NCI-H146 treated with DMSO at 0.1 percent for 48 hours (cell line): ENCODE measurements around the gene RFC2.
A peak's percentile ranks its signal among the peaks of the same experiment; 100 is the strongest.
"Not testable (repeated sequence)": the region's sequence is repeated elsewhere in the genome, so short reads cannot be mapped to it uniquely, and the experiment has no call there.

Experiments used
- DNase-seq: peaks from one replicate; lab custom pipeline; 2025; ENCODE audit not compliant: unreplicated experiment; lab: John Stamatoyannopoulos, UW

The RFC2 gene

DNA sequence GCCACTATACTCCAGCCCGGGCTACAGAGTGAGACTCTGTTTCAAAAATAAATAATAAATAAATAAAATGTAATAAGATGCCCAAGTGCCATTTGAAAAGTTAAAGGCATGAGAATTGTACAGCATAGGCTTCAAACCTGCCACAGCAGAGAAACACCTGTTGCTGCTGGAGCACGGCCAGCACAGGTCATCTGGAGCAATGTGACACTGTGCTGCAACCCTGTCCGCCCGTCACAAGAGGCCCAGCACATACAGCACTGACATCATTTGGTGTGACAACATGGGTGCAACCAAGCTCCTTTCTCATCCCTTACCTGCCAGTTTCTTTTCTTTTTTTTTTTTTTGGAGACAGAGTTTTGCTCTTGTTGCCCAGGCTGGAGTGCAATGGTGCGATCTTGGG is 1.3 kb downstream of the RFC2 start:
- DNase-seq: peak; percentile 9

DNA sequence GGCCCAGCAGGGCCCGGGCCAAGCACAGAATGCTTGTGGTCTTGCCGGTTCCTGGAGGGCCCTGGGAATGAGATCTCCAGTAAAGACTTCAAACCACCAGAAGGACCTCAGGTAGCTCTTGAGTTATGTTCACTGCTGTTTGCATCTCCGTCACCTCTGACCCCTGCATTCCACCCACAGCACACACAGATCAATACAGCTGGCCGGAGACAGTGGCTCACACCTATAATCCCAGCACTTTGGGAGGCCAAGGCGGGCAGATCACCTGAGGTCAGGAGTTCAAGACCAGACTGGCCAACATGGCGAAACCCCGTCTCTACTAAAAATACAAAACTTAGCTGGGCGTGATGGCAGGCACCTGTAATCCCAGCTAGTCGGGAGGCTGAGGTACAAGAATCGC is 5.1 kb downstream of the RFC2 start:
- DNase-seq: not testable (repeated sequence)

GRCh38 chr7:74248156-74248555 is 6.0 kb downstream of the RFC2 start:
- no peak for DNase-seq

GRCh38 chr7:74246497-74246896 is 7.7 kb downstream of the RFC2 start:
- no peak for DNase-seq

- DNase-seq: no peak
Measured at GRCh38 chr7:74242122-74242443, 12.1 kb downstream of the RFC2 start.

DNA sequence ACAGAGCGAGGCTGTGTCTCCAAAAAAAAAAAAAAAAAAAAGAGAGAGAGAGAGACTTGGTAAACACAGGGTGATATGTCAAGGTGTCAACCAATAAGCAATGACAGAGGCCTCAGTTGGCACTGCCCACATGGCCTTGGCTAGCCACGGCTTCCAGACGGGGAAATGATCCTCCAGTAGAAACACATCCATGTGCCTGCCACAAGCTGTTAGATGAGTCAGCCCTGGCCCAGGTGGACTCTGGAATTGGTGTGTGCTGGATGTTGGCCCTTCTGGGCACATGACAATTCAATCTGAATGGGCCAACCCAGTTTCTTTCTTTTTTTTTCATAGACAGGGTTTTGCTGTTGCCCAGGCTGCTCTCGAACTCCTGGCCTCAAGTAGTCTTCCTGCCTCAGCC is 13.7 kb downstream of the RFC2 start:
- no peak for DNase-seq

GRCh38 chr7:74236284-74236683 is 17.9 kb downstream of the RFC2 start:
- no peak for DNase-seq

GRCh38 chr7:74235518-74236268 is 18.5 kb downstream of the RFC2 start:
- no peak for DNase-seq

DNA sequence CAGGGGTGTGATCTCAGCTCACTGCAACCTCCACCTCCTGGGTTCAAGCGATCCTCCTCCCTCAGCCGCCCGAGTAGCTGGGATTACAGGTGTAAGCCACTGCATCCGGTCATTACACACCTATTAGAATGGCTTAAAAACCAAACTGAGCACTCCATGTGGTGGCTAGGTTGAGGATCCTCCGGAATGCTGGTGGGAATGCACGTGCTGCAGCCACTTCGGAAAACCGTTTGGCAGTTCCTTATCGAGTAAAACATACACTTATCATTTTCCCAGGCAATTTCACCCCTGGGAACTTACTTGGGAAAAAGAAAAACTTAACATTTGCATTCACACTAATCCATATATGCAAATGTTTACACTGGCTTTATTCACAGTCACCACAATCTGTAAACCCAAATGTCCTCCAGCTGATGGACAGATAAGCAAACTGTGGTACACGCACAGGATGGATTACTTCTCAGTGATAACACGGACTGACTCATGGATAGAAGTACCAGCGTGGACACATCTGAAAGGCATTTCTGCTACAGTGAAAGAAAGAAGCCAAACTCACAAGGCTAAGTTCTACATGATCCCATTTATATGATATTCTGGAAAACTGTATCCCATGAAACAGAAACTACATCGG is 20.4 kb downstream of the RFC2 start:
- no peak for DNase-seq

DNA sequence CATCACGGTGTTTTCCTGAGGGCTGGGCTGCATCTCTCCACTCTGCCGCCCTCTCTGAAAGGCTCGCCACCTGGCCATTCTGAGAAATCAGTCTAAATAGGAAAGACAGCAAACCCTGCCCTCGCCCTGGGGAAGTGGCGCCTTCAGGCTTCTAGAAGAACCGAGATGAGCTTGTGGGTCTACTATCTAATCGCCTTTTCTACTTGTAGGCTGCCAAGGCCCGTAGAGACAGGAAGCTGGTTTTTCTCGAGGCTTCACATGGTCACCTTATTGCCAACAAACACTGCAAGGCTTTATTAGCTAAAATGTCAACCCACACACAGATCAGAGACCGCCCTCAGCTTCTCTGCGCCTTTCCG is 23.0 kb downstream of the RFC2 start:
- no peak for DNase-seq

- no peak for DNase-seq
Measured at GRCh38 chr7:74230446-74231231, 23.6 kb downstream of the RFC2 start.

- DNase-seq: no peak
Measured at GRCh38 chr7:74228951-74229900, 25.0 kb downstream of the RFC2 start.

DNA sequence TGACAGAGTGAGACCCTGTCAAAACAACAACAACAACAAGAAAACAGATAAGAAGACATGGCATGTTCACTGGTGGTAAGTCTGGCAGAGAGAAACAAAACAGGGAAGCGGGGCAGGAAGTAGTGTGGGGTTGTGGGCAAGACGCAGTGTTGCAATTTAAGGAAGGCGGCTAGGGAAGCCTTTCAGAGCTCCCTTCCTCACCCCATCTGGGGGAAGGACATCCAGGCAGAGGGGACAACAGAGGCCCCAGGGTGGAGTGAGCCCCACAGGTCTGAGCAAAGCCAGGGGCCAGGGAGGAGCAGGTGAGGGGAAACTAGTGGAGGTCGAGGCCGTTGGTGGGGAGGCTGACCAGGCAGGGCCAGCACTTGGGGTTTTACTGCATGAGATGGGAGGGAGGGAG is 27.6 kb downstream of the RFC2 start:
- no peak for DNase-seq

DNA sequence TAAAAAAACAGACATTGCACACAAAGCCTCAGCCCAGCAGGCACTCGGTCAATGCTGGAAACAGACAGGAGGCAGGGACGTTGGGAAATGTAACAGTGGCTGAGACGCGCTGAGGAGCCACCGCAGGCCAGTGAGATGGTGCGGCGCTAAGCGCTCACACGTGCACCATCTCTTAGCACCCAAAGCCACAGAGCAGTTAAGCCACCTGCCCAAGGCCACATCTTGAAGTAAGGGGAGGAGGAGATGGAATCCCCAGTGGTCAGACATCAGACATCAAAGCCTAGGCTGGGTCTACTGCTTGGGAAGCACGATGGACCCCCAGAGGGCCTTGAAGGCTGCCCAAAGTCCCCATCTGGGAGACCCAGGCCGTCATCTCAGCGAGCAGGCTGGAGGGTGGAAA is 28.8 kb downstream of the RFC2 start:
- DNase-seq: no peak

- not testable (repeated sequence) for DNase-seq
Measured at GRCh38 chr7:74224907-74225306, 29.3 kb downstream of the RFC2 start.

DNA sequence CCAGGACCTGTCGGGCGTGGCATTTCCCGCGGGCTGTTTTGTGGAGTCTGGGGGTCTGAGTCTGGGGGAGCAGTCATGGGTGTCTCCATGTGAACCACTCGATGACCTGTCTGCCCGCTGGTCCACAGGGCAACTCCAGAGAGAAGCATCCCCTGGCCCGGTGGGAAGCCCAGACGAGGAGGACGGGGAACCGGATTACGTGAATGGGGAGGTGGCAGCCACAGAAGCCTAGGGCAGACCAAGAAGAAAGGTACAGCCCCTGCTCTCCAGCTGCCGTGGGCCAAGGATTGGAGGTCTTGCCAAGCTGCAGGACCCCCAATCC is 29.7 kb downstream of the RFC2 start:
- no peak for DNase-seq

GRCh38 chr7:74223711-74224510 is 30.3 kb downstream of the RFC2 start:
- DNase-seq: no peak

GRCh38 chr7:74222851-74223710 is 31.1 kb downstream of the RFC2 start:
- DNase-seq: no peak

DNA sequence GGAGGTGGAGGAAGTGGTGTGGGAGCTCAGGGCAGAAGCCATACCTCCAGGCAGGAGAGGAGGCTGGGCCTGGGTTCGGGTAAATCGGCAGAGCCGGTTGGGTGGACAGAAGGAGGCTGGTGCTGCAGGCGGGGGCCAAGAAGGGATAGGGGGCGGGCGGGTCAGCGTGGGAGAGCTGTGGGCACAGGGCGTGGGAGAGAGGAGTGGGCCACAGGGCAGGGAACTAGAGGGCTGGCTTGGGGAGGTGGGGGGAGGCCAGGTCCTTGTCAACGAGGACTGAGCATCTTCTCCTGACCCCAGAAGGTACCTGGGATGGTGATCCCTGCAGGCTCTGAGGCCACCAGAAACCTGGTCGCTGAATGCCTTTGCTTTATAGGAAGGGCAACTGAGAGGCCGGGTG is 32.5 kb downstream of the RFC2 start:
- DNase-seq: no peak

DNA sequence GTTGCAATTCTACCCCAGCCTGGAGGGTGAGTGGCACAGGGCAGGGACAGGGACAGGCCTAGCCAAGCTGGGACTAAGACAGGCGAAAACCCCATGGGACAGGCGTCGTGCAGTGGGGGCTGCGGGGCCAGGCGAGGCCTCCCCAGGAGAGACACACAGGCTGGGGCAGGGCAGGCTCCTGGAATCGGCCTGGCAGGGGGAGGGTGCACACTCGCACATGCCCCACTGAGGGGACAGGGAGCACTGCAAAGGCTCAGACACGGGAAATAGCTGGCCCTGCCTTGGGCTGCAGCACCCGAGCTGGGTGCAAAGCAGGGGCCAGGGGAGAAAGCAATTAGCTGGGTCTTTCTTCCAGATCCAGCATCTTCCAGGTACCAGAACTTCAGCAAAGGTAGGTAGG is 34.0 kb downstream of the RFC2 start:
- DNase-seq: no peak
